Astrocyte of the cerebellum (primary cell): ENCODE data around the gene ACOT7.
A peak's percentile ranks its signal among the peaks of the same experiment; 100 is the strongest.
"Not testable (repeated sequence)": the region's sequence is repeated elsewhere in the genome, so short reads cannot be mapped to it uniquely, and the experiment has no call there.

Source experiments
- DNase-seq: peaks from one replicate; pipeline ENCODE4 v3.0.0-alpha.2; 2011; ENCODE audit warnings: low read depth
- H3K4me3 ChIP-seq: 2 replicates; pipeline ENCODE4 v1.5.1; 2011; ENCODE audit warnings: mild to moderate bottlenecking, low read depth, low read length, moderate library complexity
- in situ Hi-C: cut with HindIII; loops from 2 replicates; pipeline ENCODE4 v1.10.0; 2017; ENCODE audit warnings: low sequenced_read_pairs
- TF ChIP-seq, protein P1 (sequence below): IDR thresholded peaks from 2 replicates; pipeline ENCODE4 v1.5.1; 2012; ENCODE audit warnings: low read length, low read depth, moderate library complexity, mild to moderate bottlenecking; ENCODE audit errors: missing control alignments

ACOT7 gene

DNA sequence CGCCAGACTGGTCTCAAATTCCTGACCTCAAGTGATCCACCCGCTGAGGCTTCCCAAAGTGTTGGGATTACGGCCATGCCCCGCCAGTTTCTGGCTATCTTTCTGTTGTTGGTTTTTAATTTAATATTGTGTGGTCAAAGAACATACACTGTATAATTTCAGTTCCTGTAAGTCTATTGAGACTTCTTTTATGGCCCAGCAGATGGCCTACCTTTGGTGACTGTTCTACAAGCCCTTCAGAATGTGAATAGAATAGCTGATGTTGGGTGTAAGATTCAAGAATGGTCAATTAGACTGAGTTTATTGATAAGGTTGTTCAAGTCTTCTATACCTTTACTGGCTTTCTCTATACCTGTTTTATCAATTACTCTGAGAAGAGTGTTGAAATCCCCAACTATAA is 15.5 kb upstream of the ACOT7 start:
- in situ Hi-C loops: no loop called here
- TF ChIP-seq, protein P1, sequence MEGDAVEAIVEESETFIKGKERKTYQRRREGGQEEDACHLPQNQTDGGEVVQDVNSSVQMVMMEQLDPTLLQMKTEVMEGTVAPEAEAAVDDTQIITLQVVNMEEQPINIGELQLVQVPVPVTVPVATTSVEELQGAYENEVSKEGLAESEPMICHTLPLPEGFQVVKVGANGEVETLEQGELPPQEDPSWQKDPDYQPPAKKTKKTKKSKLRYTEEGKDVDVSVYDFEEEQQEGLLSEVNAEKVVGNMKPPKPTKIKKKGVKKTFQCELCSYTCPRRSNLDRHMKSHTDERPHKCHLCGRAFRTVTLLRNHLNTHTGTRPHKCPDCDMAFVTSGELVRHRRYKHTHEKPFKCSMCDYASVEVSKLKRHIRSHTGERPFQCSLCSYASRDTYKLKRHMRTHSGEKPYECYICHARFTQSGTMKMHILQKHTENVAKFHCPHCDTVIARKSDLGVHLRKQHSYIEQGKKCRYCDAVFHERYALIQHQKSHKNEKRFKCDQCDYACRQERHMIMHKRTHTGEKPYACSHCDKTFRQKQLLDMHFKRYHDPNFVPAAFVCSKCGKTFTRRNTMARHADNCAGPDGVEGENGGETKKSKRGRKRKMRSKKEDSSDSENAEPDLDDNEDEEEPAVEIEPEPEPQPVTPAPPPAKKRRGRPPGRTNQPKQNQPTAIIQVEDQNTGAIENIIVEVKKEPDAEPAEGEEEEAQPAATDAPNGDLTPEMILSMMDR: no peak

DNA sequence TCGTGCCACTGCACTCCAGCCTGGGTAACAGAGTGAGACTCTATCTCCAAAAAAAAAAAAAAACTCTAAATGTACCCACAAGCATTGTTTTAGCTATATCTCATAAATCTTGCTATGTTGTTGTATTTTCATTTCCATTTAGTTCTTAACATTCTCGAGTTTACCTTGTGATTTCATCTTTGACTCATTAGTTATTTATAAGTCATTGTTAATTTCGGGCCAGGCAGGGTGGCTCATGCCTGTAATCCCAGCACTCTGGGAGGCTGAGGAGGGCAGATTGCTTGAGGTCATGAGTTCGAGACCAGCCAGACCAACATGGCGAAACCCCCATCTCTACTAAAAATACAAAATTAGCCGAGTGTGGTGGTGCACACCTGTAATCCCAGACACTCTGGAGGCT is 14.5 kb upstream of the ACOT7 start:
- H3K4me3 ChIP-seq: no peak overlapping the region
- in situ Hi-C loops: no loop called here
- TF ChIP-seq, protein P1: no peak
- no peak for DNase-seq

More for the DNA sequence above, 15.5 kb upstream of the ACOT7 start:
- no peak for DNase-seq
- H3K4me3 ChIP-seq: no peak overlapping the region

DNA sequence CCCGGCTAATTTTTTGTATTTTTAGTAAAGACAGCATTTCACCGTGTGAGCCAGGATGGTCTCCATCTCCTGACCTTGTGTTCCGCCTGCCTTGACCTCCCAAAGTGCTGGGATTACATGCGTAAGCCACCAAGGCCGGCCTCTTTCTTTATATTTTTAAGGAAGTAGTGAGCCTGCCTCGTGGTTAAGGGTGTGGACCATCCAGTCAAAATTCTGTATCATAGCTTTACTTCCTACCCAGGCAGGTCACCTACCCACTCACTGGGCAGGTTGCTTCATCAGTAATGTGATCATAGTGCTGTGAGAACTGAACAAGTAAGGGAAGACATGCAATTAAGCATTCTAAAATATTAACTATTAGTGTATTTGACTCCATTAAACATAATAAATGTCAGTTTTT is 8.1 kb upstream of the ACOT7 start:
- no peak overlapping the region for H3K4me3 ChIP-seq
- DNase-seq: no peak
- TF ChIP-seq, protein P1: no peak
- in situ Hi-C loops: no loop called here

DNA sequence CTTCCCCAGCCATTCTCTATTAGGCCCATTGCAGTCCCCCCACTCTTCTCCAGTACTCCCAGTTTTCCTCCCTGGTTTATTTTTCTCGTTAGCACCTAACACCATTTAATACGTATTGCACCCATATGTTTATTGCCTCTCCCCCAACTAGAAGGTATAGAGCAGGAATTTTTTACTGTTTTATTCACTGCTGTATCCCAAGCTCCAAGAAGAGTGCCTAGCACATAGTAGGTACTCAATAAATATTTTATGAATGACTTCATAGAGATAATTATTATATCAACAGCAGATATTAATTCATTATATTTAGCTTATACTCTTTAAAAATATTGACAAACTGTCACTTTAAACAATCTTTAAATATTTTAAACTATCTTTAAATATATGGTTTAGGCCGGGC is 5.7 kb upstream of the ACOT7 start:
- no peak for DNase-seq
- TF ChIP-seq, protein P1: no peak
- H3K4me3 ChIP-seq: no peak overlapping the region
- in situ Hi-C loops: no loop called here

DNA sequence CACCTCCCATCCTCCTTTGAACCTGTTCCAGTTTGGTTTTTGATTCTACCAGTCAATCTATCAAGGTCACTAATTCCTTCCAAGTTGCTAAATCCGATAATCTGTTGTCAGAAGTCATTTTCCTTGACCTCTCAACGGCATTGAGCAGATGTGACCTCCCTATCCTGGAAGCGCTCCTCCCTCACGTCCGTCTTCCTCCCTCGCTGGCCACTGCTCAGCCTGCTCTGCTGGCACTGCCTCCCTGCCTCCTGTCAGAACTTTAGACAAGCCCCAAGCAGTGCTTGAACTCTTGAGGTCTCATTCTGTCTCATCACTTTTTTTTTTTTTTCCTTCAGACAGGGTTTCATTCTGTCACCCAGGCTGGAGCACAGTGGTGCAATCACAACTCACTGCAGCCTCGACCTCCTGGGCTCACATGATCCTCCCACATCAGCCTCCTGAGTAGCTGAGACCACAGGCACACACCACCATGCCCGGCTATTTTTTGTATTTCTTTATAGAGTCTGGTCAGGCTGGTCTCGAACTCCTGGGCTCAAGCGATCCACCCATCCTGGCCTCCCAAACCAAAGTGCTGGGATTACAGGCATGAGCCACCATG is 4.4 kb upstream of the ACOT7 start:
- no peak overlapping the region for H3K4me3 ChIP-seq
- in situ Hi-C loops: no loop called here
- no peak for DNase-seq
- TF ChIP-seq, protein P1: no peak

DNA sequence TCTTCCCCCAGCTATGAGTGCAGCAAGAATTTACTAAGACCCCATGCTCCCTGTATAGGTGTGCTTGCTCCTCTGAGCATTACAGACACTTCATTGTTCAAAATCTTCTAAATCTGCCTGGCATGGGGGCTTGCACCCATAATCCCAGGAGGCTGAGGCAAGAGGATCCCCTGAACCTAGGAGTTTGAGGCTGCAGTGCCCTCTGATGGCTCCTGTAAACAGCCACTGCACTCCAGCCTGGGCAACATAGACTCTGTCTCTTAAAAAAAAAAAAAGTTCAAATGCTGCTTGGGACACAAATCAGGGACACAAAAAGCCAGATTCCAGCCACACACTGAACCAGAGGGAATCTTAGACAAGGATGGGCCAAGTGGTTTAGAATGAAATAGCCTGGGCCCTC is 3.4 kb upstream of the ACOT7 start:
- no peak overlapping the region for H3K4me3 ChIP-seq
- TF ChIP-seq, protein P1: peak; percentile 12
- no peak for DNase-seq
- in situ Hi-C loops: no loop called here

DNA sequence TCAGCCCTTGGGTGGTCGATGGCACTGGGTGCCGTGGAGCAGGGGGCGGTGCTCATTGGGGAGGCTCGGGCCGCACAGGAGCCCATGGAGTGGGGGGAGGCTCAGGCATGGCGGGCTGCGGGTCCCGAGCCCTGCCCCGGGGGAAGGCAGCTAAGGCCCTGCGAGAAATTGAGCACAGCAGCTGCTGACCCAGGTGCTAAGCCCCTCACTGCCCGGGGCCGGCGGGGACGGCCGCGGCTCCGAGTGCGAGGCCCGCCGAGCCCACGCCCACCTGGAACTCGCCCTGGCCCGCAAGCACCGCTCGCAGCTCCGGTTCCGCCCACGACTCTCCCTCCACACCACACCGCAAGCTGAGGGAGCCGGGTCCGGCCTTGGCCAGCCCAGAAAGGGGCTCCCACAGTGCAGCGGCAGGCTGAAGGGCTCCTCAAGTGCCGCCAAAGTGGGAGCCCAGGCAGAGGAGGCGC is 2.2 kb upstream of the ACOT7 start:
- DNase-seq, in situ Hi-C loops: not testable (repeated sequence)

DNA sequence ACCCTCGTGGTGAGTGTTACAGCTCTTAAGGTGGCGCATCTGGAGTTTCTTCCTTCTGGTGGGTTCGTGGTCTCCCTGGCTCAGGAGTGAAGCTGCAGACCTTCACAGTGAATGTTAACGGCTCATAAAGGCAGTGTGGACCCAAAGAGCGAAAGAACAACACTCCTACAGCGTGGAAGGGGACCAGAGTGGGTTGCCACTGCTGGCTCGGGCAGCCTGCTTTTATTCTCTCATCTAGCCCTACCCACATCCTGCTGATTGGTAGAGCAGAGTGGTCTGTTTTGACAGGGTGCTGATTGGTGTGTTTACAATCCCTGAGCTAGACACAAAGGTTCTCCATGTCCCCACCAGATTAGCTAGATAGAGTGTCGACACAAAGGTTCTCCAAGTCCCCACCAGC is 1.6 kb upstream of the ACOT7 start:
- DNase-seq, in situ Hi-C loops: not testable (repeated sequence)

More for the DNA sequence above, 2.2 kb upstream of the ACOT7 start:
- H3K4me3 ChIP-seq: not testable (repeated sequence)

More for the DNA sequence above, 1.6 kb upstream of the ACOT7 start:
- not testable (repeated sequence) for H3K4me3 ChIP-seq
